Measurements from ENCODE around the gene AMACR.

DNA sequence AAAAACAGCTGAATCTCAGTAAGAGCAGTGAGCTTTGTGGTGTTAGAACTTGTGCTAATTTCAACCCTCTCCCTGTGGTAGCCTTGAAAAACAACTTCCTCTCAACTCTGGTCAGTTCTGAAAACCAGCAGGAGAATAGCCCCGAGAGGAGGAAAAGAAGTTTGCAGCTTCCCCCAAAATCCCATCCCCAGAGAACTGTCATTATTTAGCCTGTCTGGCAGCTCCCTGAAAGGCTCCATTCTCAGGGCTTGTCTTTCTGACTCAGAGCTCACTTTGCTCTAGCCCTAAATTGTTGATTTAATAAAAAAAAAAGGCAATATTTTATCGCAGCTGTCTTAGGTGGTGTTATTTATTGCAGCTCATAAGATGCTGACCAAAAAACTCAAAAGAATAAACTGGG is 12.0 kb downstream of the AMACR start:
- TF ChIP-seq POLR2A (IDR thresholded peaks at IDR 0.05; ENCODE audit: low read depth, low read length) (no peak), POLR2AphosphoS5 (IDR thresholded peaks at IDR 0.05; ENCODE audit: low read depth, low read length) (no peak), TAF1 (IDR thresholded peaks at IDR 0.05; ENCODE audit: borderline replicate concordance, low read depth, low read length) (no peak)

All from GM12892 (cell line).